H9 (cell line): Measurements from ENCODE around the gene SCIN. TPM values are rescaled to one million over a fixed set of nuclear protein-coding genes. Genes with fewer than 3 reads are reported as not detected.

Source experiments
- DNase-seq: peaks from one replicate; pipeline ENCODE4 v3.0.0-alpha.2; 2017
- H2AFZ ChIP-seq: one replicate; pipeline ENCODE4 v1.6.1; 2013; ENCODE audit warnings: mild to moderate bottlenecking, low read length, control low read depth, moderate library complexity
- H2AK5ac ChIP-seq: 2 replicates; pipeline ENCODE4 v1.6.1; 2013; ENCODE audit warnings: low read length, control low read depth, mixed read lengths; ENCODE audit not compliant: insufficient read length
- H2BK120ac ChIP-seq: one replicate; pipeline ENCODE4 v1.6.1; 2013; ENCODE audit warnings: low read depth, mild to moderate bottlenecking, low read length, control low read depth, inconsistent platforms; ENCODE audit not compliant: poor library complexity, severe bottlenecking
- H2BK12ac ChIP-seq: 2 replicates; pipeline ENCODE4 v1.6.1; 2013; ENCODE audit warnings: low read length, control low read depth, mixed read lengths, low read depth; ENCODE audit not compliant: insufficient read length
- H2BK15ac ChIP-seq: 2 replicates; pipeline ENCODE4 v1.6.1; 2013; ENCODE audit warnings: low read depth, low read length, control low read depth
- H2BK20ac ChIP-seq: one replicate; pipeline ENCODE4 v1.6.1; 2013; ENCODE audit warnings: low read depth, mild to moderate bottlenecking, low read length, control low read depth, inconsistent platforms; ENCODE audit not compliant: poor library complexity, severe bottlenecking
- H2BK5ac ChIP-seq: 2 replicates; pipeline ENCODE4 v1.6.1; 2013; ENCODE audit warnings: low read length, control low read depth, mixed read lengths; ENCODE audit not compliant: insufficient read length
- H3K14ac ChIP-seq: 2 replicates; pipeline ENCODE4 v1.6.1; 2013; ENCODE audit warnings: low read length, control low read depth; ENCODE audit not compliant: insufficient read depth
- H3K18ac ChIP-seq: 2 replicates; pipeline ENCODE4 v1.6.1; 2013; ENCODE audit warnings: low read depth, mild to moderate bottlenecking, mixed read lengths, low read length, control low read depth; ENCODE audit not compliant: insufficient read length
- H3K23ac ChIP-seq: 2 replicates; pipeline ENCODE4 v1.6.1; 2013; ENCODE audit warnings: low read length, control low read depth, mixed read lengths, low read depth; ENCODE audit not compliant: insufficient read length
- H3K23me2 ChIP-seq: 2 replicates; pipeline ENCODE4 v1.6.1; 2013; ENCODE audit warnings: low read depth, mild to moderate bottlenecking, mixed read lengths, low read length, control low read depth; ENCODE audit not compliant: insufficient read length, poor library complexity, severe bottlenecking
- H3K27ac ChIP-seq: 2 replicates; pipeline ENCODE4 v1.5.1; 2013; ENCODE audit warnings: low read length, control low read depth, mixed read lengths, low read depth; ENCODE audit not compliant: insufficient read length
- H3K27me3 ChIP-seq: 2 replicates; pipeline ENCODE4 v1.6.1; 2013; ENCODE audit warnings: low read length, control low read depth, inconsistent platforms; ENCODE audit not compliant: insufficient read depth
- H3K4ac ChIP-seq: 2 replicates; pipeline ENCODE4 v1.6.1; 2013; ENCODE audit warnings: low read depth, mild to moderate bottlenecking, control low read depth, inconsistent platforms, low read length, moderate library complexity
- H3K4me1 ChIP-seq: 2 replicates; pipeline ENCODE4 v1.6.1; 2013; ENCODE audit warnings: low read length, control low read depth, inconsistent platforms; ENCODE audit not compliant: insufficient read depth
- H3K4me2 ChIP-seq: 2 replicates; pipeline ENCODE4 v1.6.1; 2013; ENCODE audit warnings: low read length, control low read depth, mixed read lengths; ENCODE audit not compliant: insufficient read length, insufficient read depth
- H3K56ac ChIP-seq: 2 replicates; pipeline ENCODE4 v1.6.1; 2013; ENCODE audit warnings: low read depth, mild to moderate bottlenecking, mixed read lengths, low read length, control low read depth; ENCODE audit not compliant: insufficient read length
- H3K79me1 ChIP-seq: 2 replicates; pipeline ENCODE4 v1.6.1; 2013; ENCODE audit warnings: low read depth, mild to moderate bottlenecking, moderate library complexity, low read length, control low read depth, inconsistent platforms; ENCODE audit not compliant: insufficient read depth, poor library complexity, severe bottlenecking
- H3K79me2 ChIP-seq: 2 replicates; pipeline ENCODE4 v1.6.1; 2013; ENCODE audit warnings: low read length, control low read depth, inconsistent platforms; ENCODE audit not compliant: insufficient read depth
- H3K9ac ChIP-seq: 2 replicates; pipeline ENCODE4 v1.6.1; 2013; ENCODE audit warnings: low read length, control low read depth, mixed read lengths; ENCODE audit not compliant: insufficient read length; ENCODE audit errors: extremely low read depth
- H3K9me3 ChIP-seq: one replicate; pipeline ENCODE4 v1.6.1; 2013; ENCODE audit warnings: low read depth, low read length, inconsistent platforms; ENCODE audit not compliant: control insufficient read depth
- H3T11ph ChIP-seq: one replicate; pipeline ENCODE4 v1.6.1; 2013; ENCODE audit warnings: mild to moderate bottlenecking, low read length, control low read depth, inconsistent platforms
- H4K20me1 ChIP-seq: one replicate; pipeline ENCODE4 v1.6.1; 2013; ENCODE audit not compliant: control insufficient read depth, insufficient read length, insufficient read depth
- H4K5ac ChIP-seq: 2 replicates; pipeline ENCODE4 v1.6.1; 2013; ENCODE audit warnings: low read depth, mild to moderate bottlenecking, mixed read lengths, low read length, control low read depth; ENCODE audit not compliant: insufficient read length
- H4K8ac ChIP-seq: replicated peaks from 2 replicates; pipeline ENCODE4 v1.6.1; 2013; ENCODE audit warnings: low read length, control low read depth, mixed read lengths, low read depth; ENCODE audit not compliant: insufficient read length
- H4K91ac ChIP-seq: 2 replicates; pipeline ENCODE4 v1.6.1; 2013; ENCODE audit warnings: low read depth, mild to moderate bottlenecking, moderate library complexity, mixed read lengths, low read length, control low read depth; ENCODE audit not compliant: insufficient read length
- H3K27ac Mint-ChIP-seq, 3 experiments: 2 replicates in 2 of 3; 3 replicates in 1 of 3; pipeline ENCODE4 v1.8.0; 2020 to 2021; ENCODE audit warnings: mixed read lengths in 3 of 3, mild to moderate bottlenecking in 1 of 3, moderate library complexity in 1 of 3
- H3K27me3 Mint-ChIP-seq: 2 replicates; pipeline ENCODE4 v1.8.0; 2021; ENCODE audit warnings: low read depth, mild to moderate bottlenecking, moderate library complexity, mixed read lengths
- H3K36me3 Mint-ChIP-seq, 3 experiments: 2 replicates in 2 of 3; 3 replicates in 1 of 3; pipeline ENCODE4 v1.8.0; 2020 to 2021; ENCODE audit warnings: low read depth in 3 of 3, mixed read lengths in 3 of 3; ENCODE audit not compliant: insufficient read depth in 1 of 3
- H3K4me1 Mint-ChIP-seq, 2 experiments: 2 replicates each; pipeline ENCODE4 v1.8.0; 2020; ENCODE audit warnings: mixed read lengths in 2 of 2
- H3K4me3 Mint-ChIP-seq, 2 experiments: 2 replicates in 1 of 2; 3 replicates in 1 of 2; pipeline ENCODE4 v1.8.0; 2020 to 2021; ENCODE audit warnings: mild to moderate bottlenecking in 2 of 2, mixed read lengths in 2 of 2, moderate library complexity in 1 of 2
- H3K9me3 Mint-ChIP-seq, 2 experiments: 2 replicates in 1 of 2; 3 replicates in 1 of 2; pipeline ENCODE4 v1.8.0; 2020; ENCODE audit warnings: mild to moderate bottlenecking in 2 of 2, mixed read lengths in 2 of 2, moderate library complexity in 1 of 2
- WGBS: extraction: QIAGEN DNeasy Blood & Tissue Kit; methylation state at CpG from one replicate; pipeline ENCODE4 v1.1.7; 2013; ENCODE audit warnings: missing lambda C conversion rate, low lambda C conversion rate, mixed read lengths; ENCODE audit not compliant: insufficient read length; ENCODE audit errors: extremely low coverage; 5-methylcytosine and 5-hydroxymethylcytosine counted together
- total RNA-seq: library from RNA; stranded (reverse); gene quantifications from 2 replicates; pipeline ENCODE4 v1.2.1, GENCODE V29; 2021
- TF ChIP-seq, protein P1 (sequence below): fragments of 200-600 bp; sonication (generic); conservative IDR thresholded peaks from 3 replicates; pipeline ENCODE4 v1.8.0; 2021; ENCODE audit warnings: antibody characterized with exemption, mild to moderate bottlenecking

The SCIN gene
- total RNA-seq, 1 experiment from 2014 or later, result 0.44 TPM

DNA sequence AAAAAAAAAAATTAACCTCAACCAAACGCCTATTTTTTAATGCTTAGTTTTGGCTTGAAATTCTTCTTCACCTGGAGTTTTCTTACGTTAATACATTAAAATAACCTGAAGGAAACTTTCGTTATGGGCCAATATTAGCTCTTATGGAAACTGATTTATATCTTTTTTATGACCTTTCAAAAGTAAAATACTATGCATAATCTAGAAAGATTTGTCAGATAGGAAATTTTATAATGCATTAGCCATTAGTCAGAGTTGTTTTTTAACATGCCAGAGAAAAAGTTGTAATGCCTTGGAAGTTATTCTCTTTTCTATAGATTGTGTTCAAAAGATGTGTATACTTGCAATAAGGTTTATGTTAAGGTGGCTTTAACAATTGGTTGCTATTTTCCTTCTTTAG, 82.6 kb downstream of the SCIN start:
- H3K56ac ChIP-seq, result no peak overlapping the region
- H3K79me2 ChIP-seq, result no peaks in the 10 kb centered on the region
- no peaks in the 10 kb centered on the region for H3K36me3 Mint-ChIP-seq
- H2BK20ac ChIP-seq, result no peak overlapping the region
- no peaks in the 10 kb centered on the region for H3K4me1 ChIP-seq
- no peak overlapping the region for H3T11ph ChIP-seq
- no peak overlapping the region for H2AK5ac ChIP-seq
- no peaks in the 10 kb centered on the region; the same call in 1 of the 2 replicates for H3K27me3 Mint-ChIP-seq
- H4K5ac ChIP-seq, result no peak overlapping the region
- H2BK12ac ChIP-seq, result no peak overlapping the region
- H3K4me2 ChIP-seq, result no peak overlapping the region
- DNase-seq, result no peak
- no peak overlapping the region for H2BK120ac ChIP-seq
- H3K9me3 ChIP-seq, result no peaks in the 10 kb centered on the region
- TF ChIP-seq, protein P1, sequence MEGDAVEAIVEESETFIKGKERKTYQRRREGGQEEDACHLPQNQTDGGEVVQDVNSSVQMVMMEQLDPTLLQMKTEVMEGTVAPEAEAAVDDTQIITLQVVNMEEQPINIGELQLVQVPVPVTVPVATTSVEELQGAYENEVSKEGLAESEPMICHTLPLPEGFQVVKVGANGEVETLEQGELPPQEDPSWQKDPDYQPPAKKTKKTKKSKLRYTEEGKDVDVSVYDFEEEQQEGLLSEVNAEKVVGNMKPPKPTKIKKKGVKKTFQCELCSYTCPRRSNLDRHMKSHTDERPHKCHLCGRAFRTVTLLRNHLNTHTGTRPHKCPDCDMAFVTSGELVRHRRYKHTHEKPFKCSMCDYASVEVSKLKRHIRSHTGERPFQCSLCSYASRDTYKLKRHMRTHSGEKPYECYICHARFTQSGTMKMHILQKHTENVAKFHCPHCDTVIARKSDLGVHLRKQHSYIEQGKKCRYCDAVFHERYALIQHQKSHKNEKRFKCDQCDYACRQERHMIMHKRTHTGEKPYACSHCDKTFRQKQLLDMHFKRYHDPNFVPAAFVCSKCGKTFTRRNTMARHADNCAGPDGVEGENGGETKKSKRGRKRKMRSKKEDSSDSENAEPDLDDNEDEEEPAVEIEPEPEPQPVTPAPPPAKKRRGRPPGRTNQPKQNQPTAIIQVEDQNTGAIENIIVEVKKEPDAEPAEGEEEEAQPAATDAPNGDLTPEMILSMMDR, result no peak
- H3K4ac ChIP-seq, result no peak overlapping the region
- no peaks in the 10 kb centered on the region for H4K20me1 ChIP-seq
- no peak overlapping the region for H3K27ac Mint-ChIP-seq
- no peaks in the 10 kb centered on the region for H3K27me3 ChIP-seq
- H3K9me3 Mint-ChIP-seq, result no peaks in the 10 kb centered on the region
- H3K23me2 ChIP-seq, result no peaks in the 10 kb centered on the region
- H4K8ac ChIP-seq, result no peak overlapping the region
- no peak overlapping the region for H3K9ac ChIP-seq
- H3K14ac ChIP-seq, result no peak overlapping the region
- no CpG with 5 or more reads among the region's 3 CpGs for WGBS
- H3K4me3 Mint-ChIP-seq, result no peak overlapping the region
- H4K91ac ChIP-seq, result no peak overlapping the region
- H3K4me1 Mint-ChIP-seq, result peaks cover 10 to 11% of the 10 kb centered on the region in 2 experiments
- no peaks in the 10 kb centered on the region for H3K79me1 ChIP-seq
- H2AFZ ChIP-seq, result no peak overlapping the region
- H2BK5ac ChIP-seq, result no peak overlapping the region
- no peak overlapping the region for H3K23ac ChIP-seq
- no peak overlapping the region for H3K27ac ChIP-seq
- H2BK15ac ChIP-seq, result no peak overlapping the region
- no peak overlapping the region for H3K18ac ChIP-seq
